Effector CD8-positive, alpha-beta T cell (primary cell): ENCODE measurements around the gene OTOP1.
"Not testable (repeated sequence)": the region's sequence is repeated elsewhere in the genome, so short reads cannot be mapped to it uniquely, and the experiment has no call there.

Experiments
- DNase-seq: peaks from one replicate; lab custom pipeline; 2025; lab: John Stamatoyannopoulos, UW
- total RNA-seq, 4 experiments: gene quantifications; one replicate each; lab custom pipeline; 2026; lab: John Stamatoyannopoulos, UW

The OTOP1 gene, protein sequence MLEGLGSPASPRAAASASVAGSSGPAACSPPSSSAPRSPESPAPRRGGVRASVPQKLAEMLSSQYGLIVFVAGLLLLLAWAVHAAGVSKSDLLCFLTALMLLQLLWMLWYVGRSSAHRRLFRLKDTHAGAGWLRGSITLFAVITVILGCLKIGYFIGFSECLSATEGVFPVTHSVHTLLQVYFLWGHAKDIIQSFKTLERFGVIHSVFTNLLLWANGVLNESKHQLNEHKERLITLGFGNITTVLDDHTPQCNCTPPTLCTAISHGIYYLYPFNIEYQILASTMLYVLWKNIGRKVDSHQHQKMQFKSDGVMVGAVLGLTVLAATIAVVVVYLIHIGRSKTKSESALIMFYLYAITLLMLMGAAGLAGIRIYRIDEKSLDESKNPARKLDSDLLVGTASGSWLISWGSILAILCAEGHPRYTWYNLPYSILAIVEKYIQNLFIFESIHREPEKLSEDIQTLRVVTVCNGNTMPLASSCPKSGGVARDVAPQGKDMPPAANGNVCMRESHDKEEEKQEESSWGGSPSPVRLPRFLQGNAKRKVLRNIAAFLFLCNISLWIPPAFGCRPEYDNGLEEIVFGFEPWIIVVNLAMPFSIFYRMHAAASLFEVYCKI
- total RNA-seq, result 0 to 0.10 (median 0) reads per million in 4 experiments

- no peak for DNase-seq
These were observed at the start of gene OTOP1 for GRCh38 chr4:4226606-4227438. Gene OTOP1, minus strand, starts transcription at chr4:4226929. Its CDS starts 65 bp downstream, at chr4:4226864.

DNA sequence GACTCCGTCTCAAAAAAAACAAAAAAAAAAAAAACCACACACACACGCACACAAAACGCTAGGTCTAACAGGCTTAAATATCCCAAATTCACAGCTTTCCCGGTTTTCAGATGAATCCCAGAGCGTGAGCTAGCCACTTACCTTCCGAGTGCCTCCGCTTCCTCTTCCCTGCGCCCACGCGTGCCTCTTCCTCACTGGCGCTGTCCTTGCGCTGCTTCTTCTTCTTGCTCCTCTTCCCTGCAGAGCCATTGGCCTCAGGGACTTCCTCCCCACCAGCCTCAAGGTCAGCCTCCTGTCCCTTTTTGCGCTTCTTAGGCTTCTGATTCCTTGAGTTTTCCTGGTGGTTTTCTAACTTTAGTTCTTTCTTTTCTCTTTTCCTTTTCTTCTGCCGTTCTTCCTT lies 47.5 kb upstream of the OTOP1 start:
- no peak for DNase-seq

DNA sequence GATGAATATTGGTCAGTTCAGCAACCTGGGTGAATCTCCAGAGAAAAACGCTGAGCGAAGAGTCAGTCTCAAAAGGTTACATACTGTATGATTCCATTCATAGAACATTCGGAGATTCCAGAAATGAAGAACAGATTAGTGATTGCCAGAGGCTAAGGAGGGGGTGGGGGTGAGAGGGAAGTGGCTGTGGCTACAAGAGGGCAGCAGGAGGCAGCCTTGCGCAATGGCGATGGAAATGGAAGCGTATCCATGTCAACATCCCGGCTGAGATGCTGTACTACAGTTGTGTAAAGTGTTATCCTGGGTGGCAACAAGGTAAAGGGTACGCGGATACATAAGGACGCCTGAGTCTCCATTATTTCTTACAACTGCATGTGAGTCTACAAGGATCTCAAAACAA lies 45.2 kb upstream of the OTOP1 start:
- no peak for DNase-seq

DNA sequence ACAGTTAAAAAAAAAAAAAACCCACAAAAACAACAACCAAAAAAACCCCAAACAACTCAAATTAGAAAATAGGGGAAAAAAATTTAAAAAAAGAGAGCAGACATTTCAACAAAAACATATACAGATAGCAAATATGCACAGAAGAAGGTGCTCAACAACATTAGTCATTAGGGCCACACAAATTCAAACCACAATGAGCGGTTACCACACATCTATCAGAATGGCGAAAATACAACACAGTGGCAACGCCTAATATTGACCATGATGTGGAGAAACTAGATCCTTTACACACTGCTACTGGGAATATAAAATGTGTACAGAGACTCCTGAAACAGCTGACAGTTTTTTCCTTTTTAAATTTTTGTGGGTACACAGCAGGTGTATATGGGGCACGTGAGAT lies 43.8 kb upstream of the OTOP1 start:
- no peak for DNase-seq

- DNase-seq, result no peak
These were observed 43.1 kb upstream of the OTOP1 start for GRCh38 chr4:4269856-4270255.

DNA sequence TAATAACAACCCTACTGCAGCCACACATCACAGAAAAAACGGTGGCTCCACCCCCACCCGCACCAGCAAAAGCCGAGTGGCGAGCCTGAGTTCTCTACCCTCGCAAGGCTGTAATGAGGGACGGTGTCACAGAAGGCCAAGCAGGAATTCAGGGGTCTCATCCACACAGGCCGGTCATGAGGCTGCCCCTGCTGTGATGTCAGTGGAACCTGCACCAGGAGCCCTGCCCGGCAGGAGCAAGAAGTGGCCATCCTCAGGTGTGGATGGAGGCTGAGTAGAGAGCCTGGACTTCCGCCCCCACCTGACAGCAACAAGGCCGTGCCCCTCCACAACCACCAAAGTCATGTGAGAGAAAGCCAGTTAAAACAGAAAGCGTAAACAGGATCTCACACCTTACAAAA lies 42.6 kb upstream of the OTOP1 start:
- no peak for DNase-seq

- DNase-seq, result no peak
These were observed 42.0 kb upstream of the OTOP1 start for GRCh38 chr4:4268776-4269175.

GRCh38 chr4:4267981-4268380 lies 41.3 kb upstream of the OTOP1 start:
- DNase-seq, result no peak

DNA sequence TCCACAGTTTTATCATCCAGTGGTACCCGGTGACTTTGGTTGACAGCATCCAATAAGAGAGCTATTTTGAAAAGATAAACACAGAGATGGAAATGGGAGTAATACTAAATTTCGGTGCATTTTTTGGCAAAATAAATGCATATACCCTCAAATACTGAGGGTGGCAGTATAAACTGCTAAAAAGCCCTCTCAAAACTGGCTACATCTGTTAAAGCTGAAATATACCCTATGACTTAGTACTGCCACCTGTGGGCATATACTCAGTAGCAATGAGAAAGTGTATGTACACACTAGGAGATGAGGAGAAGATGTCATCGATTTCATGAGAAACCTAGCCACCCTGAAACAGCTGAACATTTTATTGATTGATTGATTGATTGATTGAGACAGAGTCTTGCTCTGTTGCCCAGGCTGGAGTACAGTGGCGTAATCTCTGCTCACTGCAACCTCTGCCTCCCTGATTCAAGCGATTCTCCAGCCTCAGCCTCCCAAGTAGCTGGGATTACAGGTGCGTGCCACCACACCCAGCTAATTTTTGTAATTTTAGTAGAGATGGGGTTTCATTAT lies 33.5 kb upstream of the OTOP1 start:
- DNase-seq, result no peak

- no peak for DNase-seq
These were observed 32.9 kb upstream of the OTOP1 start for GRCh38 chr4:4259484-4260100.

DNA sequence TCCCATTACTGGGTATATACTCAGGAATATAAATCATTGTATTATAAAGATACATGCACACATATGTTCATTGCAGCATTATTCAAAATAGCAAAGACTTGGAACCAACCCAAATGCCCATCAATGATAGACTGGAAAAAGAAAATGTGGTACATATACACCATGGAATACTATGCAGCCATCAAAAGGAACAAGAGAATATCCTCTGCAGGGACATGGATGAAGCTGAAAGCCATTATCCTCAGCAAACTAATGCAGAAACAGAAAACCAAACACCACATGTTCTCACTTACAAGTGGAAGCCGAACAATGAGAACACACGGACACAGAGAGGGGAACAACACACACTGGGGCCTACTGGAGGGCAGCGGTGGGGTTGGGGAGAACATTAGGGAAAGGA lies 31.0 kb upstream of the OTOP1 start:
- DNase-seq, result not testable (repeated sequence)

DNA sequence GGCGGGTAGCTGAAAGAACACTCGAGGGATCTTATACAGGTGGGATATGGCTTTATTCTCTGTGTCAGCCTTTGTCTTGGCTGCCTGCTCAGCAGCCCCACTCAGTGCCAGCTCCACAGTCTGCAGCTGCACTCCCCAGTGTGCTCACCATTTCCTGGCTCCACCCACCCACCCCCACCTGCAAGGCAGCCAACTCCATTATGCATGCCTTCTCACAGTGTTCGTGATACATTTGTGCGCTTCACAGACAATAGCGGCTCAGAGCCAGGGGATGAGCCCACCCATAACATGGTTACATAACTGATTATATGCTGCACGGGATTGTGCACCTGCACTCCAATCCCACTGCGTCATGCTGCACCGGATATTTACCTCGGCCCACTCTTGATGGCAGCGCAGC lies 30.1 kb upstream of the OTOP1 start:
- DNase-seq, result no peak

- no peak for DNase-seq
These were observed 27.9 kb upstream of the OTOP1 start for GRCh38 chr4:4254666-4255065.

DNA sequence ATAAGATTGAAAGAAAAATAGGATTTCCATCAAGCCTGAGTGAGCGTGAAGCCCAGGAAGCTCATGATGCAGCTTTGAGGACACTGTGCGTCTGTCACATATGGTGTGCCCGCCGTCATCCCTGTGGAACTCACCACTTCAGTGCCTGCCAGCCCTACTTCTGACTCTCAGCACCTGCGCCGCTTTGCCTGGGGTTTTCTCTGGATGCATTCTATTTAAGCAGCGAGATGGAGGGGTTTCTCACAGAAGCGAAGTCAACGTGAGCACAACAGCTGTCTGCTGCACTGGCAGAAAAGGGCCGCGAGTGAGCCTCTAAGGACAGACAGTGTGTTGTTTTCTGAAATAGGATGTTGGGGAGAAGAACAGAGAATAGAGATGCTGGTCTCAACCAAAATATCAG lies 27.5 kb upstream of the OTOP1 start:
- no peak for DNase-seq

- DNase-seq, result no peak
These were observed 23.1 kb upstream of the OTOP1 start for GRCh38 chr4:4249866-4250265.

DNA sequence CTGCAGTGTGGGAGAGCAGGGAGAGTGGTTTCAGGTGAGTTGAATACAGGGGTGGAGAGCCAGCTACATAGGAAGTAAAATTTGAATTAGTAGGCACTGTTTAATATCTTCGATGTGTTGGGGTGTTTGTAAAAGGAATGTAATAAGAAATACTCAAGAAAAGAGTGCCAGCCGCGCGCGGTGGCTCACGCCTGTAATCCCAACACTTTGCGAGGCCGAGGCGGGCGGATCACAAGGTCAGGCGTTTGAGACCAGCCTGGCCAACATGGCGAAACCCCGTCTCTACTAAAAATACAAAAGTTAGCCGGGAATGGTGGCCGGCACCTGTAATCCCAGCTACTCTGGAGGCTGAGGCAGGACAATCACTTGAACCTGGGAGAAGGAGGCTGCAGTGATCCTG lies 22.6 kb upstream of the OTOP1 start:
- not testable (repeated sequence) for DNase-seq

- DNase-seq, result no peak
These were observed 22.1 kb upstream of the OTOP1 start for GRCh38 chr4:4248885-4249203.

DNA sequence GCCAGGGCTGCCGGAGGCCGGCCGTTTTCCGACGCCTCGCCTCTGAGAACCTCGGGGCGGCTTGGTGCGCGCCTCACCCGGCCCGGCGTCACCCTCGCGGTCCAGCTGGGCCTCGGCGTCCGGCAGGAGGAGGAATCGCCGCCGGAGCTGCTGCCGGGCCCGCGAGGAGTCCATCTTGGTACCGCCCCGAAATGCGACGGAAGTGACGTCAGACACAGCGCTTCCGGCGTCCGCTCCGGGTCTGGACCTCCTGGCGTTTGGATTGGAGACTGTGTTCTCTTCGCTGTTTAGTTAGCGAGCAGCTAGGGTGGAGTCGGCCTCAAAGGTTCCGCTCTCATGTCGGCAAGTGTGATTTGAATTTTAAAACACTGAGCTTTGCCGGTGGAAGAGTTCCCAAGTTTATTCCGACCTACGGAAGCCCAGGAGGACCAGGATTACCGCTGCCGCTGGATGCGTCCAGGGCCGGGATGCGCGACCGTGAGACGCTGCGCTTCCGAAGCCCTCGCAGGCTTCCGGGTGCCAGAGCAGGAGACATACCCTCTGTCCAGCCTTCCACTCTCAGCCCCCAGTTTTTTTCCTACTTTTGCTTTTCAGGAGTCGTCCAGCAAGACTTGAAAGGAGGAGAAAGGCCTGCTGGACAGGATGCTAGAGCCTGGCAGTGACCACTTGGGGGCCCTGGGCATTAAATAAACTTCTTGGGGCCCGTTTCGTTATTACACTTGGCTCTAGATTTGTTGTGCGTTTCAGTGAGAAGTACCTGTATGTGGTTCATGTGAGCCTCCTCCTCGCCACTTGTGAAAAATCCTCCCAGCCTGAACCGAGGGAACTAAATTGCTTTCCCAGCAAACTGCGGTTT lies 21.5 kb upstream of the OTOP1 start, which contains the start of gene TMEM128:
Gene TMEM128, minus strand, starts transcription at position 195 of the 856 bp plus-strand sequence. Its CDS starts 21 bp downstream, at position 174.
- DNase-seq, result peak; percentile 80

DNA sequence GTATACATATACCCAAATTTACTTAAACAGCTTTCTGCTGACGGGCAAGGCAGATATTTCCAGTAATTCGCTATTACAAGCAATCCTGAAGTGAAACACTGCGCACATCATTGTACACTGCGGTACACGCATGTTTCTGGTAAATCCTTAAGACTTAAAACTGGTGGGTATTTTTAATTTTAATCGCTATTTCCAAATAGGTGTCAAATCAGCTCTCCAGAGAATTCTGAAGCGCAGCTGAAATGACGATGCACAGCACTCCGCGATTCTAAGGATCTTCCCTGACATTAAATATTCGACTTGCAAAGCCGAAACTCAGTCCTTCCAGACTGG lies 20.9 kb upstream of the OTOP1 start:
- no peak for DNase-seq

DNA sequence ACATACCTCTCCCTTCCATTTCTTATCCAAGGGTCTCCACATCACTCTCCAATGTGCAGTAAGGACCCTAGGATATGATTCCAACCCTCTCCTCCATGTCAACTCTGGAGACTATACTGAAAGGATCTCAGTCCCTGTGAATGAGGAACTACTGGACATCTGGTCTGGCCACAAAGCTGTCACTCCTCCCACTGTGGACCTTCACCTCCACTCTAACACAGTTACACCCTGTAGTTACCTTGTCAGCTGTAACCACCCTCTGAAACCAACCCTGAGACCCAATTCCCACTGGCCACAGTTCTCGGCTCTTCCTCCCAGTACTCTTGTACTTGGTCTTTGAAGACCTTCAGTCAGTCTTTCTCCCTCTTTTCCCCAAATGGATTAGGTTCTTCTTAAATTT lies 18.4 kb upstream of the OTOP1 start:
- no peak for DNase-seq

DNA sequence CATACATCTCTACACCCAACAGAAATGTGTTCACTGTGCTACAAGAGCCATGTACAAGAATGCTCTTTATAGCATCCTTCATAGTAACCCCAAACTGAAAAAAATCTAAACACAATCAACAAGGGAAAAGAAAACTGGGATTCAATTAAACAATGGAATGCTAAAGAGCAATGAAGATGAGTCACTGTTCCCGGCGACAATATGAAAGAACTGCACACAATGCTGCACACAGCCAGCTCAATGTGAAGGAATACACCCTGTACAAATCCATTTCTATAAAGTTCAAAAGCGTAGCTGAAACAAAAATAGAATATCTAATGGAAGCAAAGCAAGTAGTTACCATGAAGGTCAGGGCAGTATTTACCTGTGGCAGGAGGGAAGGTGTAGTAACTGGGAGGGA lies 12.8 kb upstream of the OTOP1 start:
- not testable (repeated sequence) for DNase-seq
